ENCODE measurements around the gene KLHL29. TPM values are rescaled to one million over a fixed set of nuclear protein-coding genes. Genes with fewer than 3 reads are reported as not detected.

The KLHL29 gene
- polyA plus RNA-seq, 3 donors, result 0.03 TPM; not detected in 2

- Mint-ChIP-seq H3K9me3 (peaks cover 0 to 2% (median 0%) of the 10 kb centered on the region in 7 donors), H3K36me3 (no peaks in the 10 kb centered on the region), H3K4me3 (no peak overlapping the region), H3K27me3 (ENCODE audit: low read depth in 3 of 3) (peaks cover 9 to 23% (median 15%) of the 10 kb centered on the region in 3 donors), H3K27ac (no peak overlapping the region), H3K4me1 (no peaks in the 10 kb centered on the region)
- H3K79me2 ChIP-seq (ENCODE audit: insufficient read depth, low read length), result no peaks in the 10 kb centered on the region
- H4K20me1 ChIP-seq (ENCODE audit: insufficient read depth, low read length), result no peaks in the 10 kb centered on the region
- no peak overlapping the region for H3K27ac ChIP-seq (ENCODE audit: low read depth in 1 of 2, low read length in 2 of 2)
- 100% methylated on average over 1 of the region's 2 CpGs for WGBS (ENCODE audit: insufficient coverage)
- no peaks in the 10 kb centered on the region for H3K4me1 ChIP-seq (ENCODE audit: control insufficient read depth in 1 of 2, insufficient read depth in 2 of 2, low read length in 2 of 2)
- no peaks in the 10 kb centered on the region for H3K36me3 ChIP-seq (replicated peaks in 1 of 2; ENCODE audit: control insufficient read depth in 1 of 2, insufficient read depth in 2 of 2, low read length in 2 of 2)
- TF ChIP-seq CTCF (IDR thresholded peaks at IDR 0.05), result no peak
- DNase-seq, result no peak
- H3K9me3 ChIP-seq (replicated peaks in 1 of 2; ENCODE audit: control insufficient read depth in 1 of 2, insufficient read depth in 1 of 2, low read length in 2 of 2), result no peaks in the 10 kb centered on the region
- H2AFZ ChIP-seq (ENCODE audit: insufficient read depth, low read depth, low read length, poor library complexity, severe bottlenecking), result no peak overlapping the region
- H3K27me3 ChIP-seq (ENCODE audit: control insufficient read depth in 2 of 2, insufficient read depth in 2 of 2, low read length in 2 of 2), result no peaks in the 10 kb centered on the region
- H3K9ac ChIP-seq (ENCODE audit: insufficient read depth, low read length, poor library complexity, severe bottlenecking), result no peak overlapping the region
- no peak overlapping the region for H3K4me3 ChIP-seq (replicated peaks in 1 of 3; ENCODE audit: low read depth in 2 of 3, low read length in 3 of 3)
- intact Hi-C loops (cut with micrococcal nuclease), result no loop called here
- no peak overlapping the region for H3K4me2 ChIP-seq (replicated peaks; ENCODE audit: extremely low read depth, low read length, poor library complexity, severe bottlenecking)
Measured at GRCh38 chr2:23430263-23430662, 45.3 kb downstream of the KLHL29 start.

- Histone ChIP-seq H3K4me1 (ENCODE audit: control insufficient read depth in 1 of 2, insufficient read depth in 2 of 2, low read length in 2 of 2) (no peaks in the 10 kb centered on the region), H3K4me3 (replicated peaks in 1 of 3; ENCODE audit: low read depth in 2 of 3, low read length in 3 of 3) (no peak overlapping the region), H3K4me2 (replicated peaks; ENCODE audit: extremely low read depth, low read length, poor library complexity, severe bottlenecking) (no peak overlapping the region), H3K27ac (ENCODE audit: low read depth in 1 of 2, low read length in 2 of 2) (no peak overlapping the region), H4K20me1 (ENCODE audit: insufficient read depth, low read length) (no peaks in the 10 kb centered on the region), H3K27me3 (ENCODE audit: control insufficient read depth in 2 of 2, insufficient read depth in 2 of 2, low read length in 2 of 2) (peaks cover 0 to 9% of the 10 kb centered on the region in 2 donors), H3K9me3 (replicated peaks in 1 of 2; ENCODE audit: control insufficient read depth in 1 of 2, insufficient read depth in 1 of 2, low read length in 2 of 2) (no peaks in the 10 kb centered on the region), H3K79me2 (ENCODE audit: insufficient read depth, low read length) (no peaks in the 10 kb centered on the region), H2AFZ (ENCODE audit: insufficient read depth, low read depth, low read length, poor library complexity, severe bottlenecking) (no peak overlapping the region), H3K9ac (ENCODE audit: insufficient read depth, low read length, poor library complexity, severe bottlenecking) (no peak overlapping the region), H3K36me3 (replicated peaks in 1 of 2; ENCODE audit: control insufficient read depth in 1 of 2, insufficient read depth in 2 of 2, low read length in 2 of 2) (no peaks in the 10 kb centered on the region)
- H3K4me1 Mint-ChIP-seq, result no peaks in the 10 kb centered on the region
- peaks cover 14 to 28% (median 17%) of the 10 kb centered on the region in 3 donors for H3K27me3 Mint-ChIP-seq (ENCODE audit: low read depth in 3 of 3)
- peaks cover 0 to 2% (median under 1%) of the 10 kb centered on the region in 7 donors for H3K9me3 Mint-ChIP-seq
- WGBS (ENCODE audit: insufficient coverage), result 72% methylated on average over 2 of the region's 3 CpGs
- intact Hi-C loops (cut with micrococcal nuclease), result no loop called here
- no peak overlapping the region for H3K4me3 Mint-ChIP-seq
- DNase-seq, result no peak
- H3K27ac Mint-ChIP-seq, result no peak overlapping the region
- no peak for TF ChIP-seq CTCF (IDR thresholded peaks at IDR 0.05)
- no peaks in the 10 kb centered on the region for H3K36me3 Mint-ChIP-seq
Measured at GRCh38 chr2:23432531-23432930, 47.6 kb downstream of the KLHL29 start.
